Ishikawa (cell line): ENCODE measurements around the gene RRBP1.

Experiments
- CEBPB ChIP-seq: IDR thresholded peaks from 2 replicates; pipeline ENCODE4 v1.6.1; 2012
- CREB1 ChIP-seq: IDR thresholded peaks from 2 replicates; pipeline ENCODE4 v1.6.1; 2012; ENCODE audit warnings: low read depth
- EGR1 ChIP-seq: IDR thresholded peaks from 2 replicates; pipeline ENCODE4 v1.6.1; 2012
- EP300 ChIP-seq: IDR thresholded peaks from 2 replicates; pipeline ENCODE4 v1.6.1; 2012; ENCODE audit warnings: borderline replicate concordance
- FOXM1 ChIP-seq: IDR thresholded peaks from 2 replicates; pipeline ENCODE4 v1.6.1; 2012; ENCODE audit warnings: low read depth, borderline replicate concordance
- NFIC ChIP-seq: IDR thresholded peaks from 2 replicates; pipeline ENCODE4 v1.6.1; 2012
- RAD21 ChIP-seq: IDR thresholded peaks from 2 replicates; pipeline ENCODE4 v1.6.1; 2012; ENCODE audit warnings: low read depth
- TAF1 ChIP-seq: IDR thresholded peaks from 2 replicates; pipeline ENCODE4 v1.6.1; 2012; ENCODE audit warnings: low read depth, mild to moderate bottlenecking
- TCF12 ChIP-seq: IDR thresholded peaks from 2 replicates; pipeline ENCODE4 v1.6.1; 2012; ENCODE audit warnings: low read depth
- TEAD4 ChIP-seq: IDR thresholded peaks from 2 replicates; pipeline ENCODE4 v1.6.1; 2012
- YY1 ChIP-seq: IDR thresholded peaks from 2 replicates; pipeline ENCODE4 v1.6.1; 2012; ENCODE audit warnings: low read depth
- ZBTB7A ChIP-seq: IDR thresholded peaks from 2 replicates; pipeline ENCODE4 v1.6.1; 2012; ENCODE audit warnings: low read depth
- TF ChIP-seq, protein P1 (sequence below): IDR thresholded peaks from 2 replicates; pipeline ENCODE4 v1.6.1; 2012
- TF ChIP-seq, protein P2 (sequence below): IDR thresholded peaks from 2 replicates; pipeline ENCODE4 v1.6.1; 2012
- TF ChIP-seq, protein P3 (sequence below): IDR thresholded peaks from 2 replicates; pipeline ENCODE4 v1.6.1; 2012; ENCODE audit warnings: low read depth, mild to moderate bottlenecking

Gene RRBP1

DNA sequence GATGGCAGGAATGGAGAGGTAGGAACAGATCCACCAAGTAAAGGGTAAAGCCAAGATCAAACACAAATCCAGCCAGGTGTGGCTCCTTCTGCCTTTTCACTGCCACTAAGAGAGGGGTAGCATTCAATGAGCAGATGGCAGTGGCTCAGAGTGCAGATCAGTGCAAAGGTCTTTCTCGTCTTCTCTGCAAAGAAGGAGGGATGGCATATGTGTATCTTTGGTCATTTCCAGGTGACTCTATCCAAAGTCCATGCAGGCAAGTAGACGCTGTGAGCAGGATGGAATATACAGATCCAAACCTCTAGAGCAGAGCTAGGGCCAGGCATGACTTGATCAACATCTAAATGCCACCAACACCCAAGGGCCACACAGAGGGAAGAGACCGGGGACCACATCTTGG, 24.6 kb upstream of the RRBP1 start:
- no peak for TF ChIP-seq ZBTB7A
- TF ChIP-seq, protein P1, sequence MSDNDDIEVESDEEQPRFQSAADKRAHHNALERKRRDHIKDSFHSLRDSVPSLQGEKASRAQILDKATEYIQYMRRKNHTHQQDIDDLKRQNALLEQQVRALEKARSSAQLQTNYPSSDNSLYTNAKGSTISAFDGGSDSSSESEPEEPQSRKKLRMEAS: no peak

DNA sequence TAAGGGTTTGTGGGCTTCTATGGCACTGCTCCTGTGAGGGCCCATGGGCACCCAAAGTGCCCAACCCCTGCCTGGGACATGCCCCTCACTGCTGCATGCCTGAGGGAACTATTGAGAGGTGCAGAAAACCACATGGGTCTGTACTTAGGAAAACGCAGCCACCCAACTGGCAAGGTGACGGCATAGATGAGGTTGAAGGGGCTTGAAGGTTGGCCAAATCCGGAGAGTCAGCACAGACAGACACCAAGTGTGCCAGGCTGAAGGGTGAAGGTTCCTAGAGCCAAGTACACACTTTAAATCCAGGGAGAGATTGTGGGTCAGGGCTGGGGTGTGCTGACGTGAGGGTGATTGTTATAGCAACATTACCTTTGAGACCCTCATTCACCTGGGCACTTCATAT, 23.9 kb upstream of the RRBP1 start:
- TF ChIP-seq, protein P2, sequence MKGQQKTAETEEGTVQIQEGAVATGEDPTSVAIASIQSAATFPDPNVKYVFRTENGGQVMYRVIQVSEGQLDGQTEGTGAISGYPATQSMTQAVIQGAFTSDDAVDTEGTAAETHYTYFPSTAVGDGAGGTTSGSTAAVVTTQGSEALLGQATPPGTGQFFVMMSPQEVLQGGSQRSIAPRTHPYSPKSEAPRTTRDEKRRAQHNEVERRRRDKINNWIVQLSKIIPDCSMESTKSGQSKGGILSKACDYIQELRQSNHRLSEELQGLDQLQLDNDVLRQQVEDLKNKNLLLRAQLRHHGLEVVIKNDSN: no peak
- TF ChIP-seq, protein P1: no peak
- no peak for TF ChIP-seq EGR1
- TF ChIP-seq NFIC: no peak
- no peak for TF ChIP-seq TAF1
- no peak for TF ChIP-seq RAD21
- TF ChIP-seq CEBPB: no peak
- no peak for TF ChIP-seq FOXM1
- TF ChIP-seq, protein P3, sequence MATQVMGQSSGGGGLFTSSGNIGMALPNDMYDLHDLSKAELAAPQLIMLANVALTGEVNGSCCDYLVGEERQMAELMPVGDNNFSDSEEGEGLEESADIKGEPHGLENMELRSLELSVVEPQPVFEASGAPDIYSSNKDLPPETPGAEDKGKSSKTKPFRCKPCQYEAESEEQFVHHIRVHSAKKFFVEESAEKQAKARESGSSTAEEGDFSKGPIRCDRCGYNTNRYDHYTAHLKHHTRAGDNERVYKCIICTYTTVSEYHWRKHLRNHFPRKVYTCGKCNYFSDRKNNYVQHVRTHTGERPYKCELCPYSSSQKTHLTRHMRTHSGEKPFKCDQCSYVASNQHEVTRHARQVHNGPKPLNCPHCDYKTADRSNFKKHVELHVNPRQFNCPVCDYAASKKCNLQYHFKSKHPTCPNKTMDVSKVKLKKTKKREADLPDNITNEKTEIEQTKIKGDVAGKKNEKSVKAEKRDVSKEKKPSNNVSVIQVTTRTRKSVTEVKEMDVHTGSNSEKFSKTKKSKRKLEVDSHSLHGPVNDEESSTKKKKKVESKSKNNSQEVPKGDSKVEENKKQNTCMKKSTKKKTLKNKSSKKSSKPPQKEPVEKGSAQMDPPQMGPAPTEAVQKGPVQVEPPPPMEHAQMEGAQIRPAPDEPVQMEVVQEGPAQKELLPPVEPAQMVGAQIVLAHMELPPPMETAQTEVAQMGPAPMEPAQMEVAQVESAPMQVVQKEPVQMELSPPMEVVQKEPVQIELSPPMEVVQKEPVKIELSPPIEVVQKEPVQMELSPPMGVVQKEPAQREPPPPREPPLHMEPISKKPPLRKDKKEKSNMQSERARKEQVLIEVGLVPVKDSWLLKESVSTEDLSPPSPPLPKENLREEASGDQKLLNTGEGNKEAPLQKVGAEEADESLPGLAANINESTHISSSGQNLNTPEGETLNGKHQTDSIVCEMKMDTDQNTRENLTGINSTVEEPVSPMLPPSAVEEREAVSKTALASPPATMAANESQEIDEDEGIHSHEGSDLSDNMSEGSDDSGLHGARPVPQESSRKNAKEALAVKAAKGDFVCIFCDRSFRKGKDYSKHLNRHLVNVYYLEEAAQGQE: no peak
- no peak for TF ChIP-seq ZBTB7A
- no peak for TF ChIP-seq TEAD4
- no peak for TF ChIP-seq TCF12
- TF ChIP-seq CREB1: no peak
- no peak for TF ChIP-seq YY1
- TF ChIP-seq EP300: no peak

DNA sequence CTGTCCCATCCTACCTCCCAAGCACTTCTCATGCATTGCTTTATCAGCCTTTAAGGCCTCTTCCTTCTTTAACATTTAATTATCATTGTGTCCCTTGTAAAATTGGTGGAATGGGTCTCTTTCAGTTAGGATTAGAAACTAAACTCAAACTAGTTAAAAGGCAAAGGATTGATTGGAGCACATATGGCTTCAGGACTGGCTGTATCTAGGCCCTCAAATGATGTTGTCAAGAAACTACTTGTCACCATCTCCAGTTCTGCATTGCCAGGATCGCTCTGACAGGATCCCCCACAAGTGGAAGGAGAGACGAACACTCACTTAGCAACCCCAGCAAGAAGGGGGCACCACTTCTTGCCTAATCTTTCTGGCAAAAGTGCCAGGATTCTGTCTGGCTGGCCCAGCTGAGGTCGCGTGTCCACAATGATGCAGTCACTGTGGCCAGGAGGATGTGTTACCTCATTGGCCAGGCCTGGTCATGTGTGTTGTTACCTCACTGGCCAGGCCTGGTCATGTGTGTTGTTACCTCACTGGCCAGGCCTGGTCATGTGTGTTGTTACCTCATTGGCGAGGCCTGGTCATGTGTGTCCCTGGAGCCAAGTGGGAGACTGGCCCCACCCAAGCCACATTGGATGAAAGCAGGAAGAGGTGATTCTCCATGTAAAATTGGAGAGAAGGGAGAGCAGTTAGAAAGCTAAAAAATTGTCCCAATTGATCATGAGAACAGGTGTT, 22.7 kb upstream of the RRBP1 start:
- TF ChIP-seq, protein P2: peak; percentile 44; the same call in 1 of the 2 replicates
- TF ChIP-seq FOXM1 (no peak), NFIC (no peak), CEBPB (no peak), EGR1 (no peak)

DNA sequence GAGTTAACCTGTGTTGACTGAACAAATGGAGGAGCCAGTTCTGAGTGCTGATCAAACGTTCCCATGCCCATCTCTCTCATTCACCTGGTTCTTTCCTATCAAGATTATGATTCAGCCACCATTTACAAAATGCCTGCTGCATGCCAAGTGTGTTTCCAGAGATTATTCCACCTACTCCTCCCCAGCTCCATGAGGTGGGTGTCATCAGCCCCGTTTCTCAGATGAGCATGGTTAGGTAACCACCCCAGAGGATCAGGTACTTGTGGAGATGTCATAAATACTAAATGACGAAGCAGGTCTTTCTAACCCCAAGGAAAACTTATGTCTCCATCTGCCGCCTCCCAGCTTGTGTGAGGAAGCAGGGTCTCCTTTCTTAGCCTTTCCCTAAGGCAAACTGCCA, 19.8 kb upstream of the RRBP1 start:
- TF ChIP-seq, protein P2: no peak
- TF ChIP-seq TEAD4 (no peak), NFIC (no peak), TCF12 (no peak)

DNA sequence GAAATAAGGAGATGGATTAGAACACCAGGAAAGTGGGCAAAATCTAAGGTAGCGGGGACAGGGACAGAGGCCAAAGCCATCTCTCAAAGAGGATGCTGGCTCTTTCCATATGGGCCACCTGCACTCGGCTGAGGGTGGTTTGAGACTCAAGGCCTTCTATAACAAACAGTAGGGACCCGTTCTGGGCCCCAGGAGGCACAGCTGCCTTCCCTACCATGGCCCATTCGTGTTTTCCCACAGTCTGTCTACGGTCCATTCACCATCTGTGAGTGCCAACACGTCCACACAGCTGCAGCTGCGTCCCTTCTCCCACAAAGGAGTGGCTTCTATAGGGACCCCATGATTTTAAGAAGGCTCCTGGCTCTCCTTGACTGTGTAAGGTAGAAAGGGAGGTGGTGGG, 18.6 kb upstream of the RRBP1 start:
- no peak for TF ChIP-seq TCF12
- TF ChIP-seq EGR1: no peak
- TF ChIP-seq NFIC: no peak
- TF ChIP-seq YY1: no peak
- TF ChIP-seq, protein P3: no peak
- TF ChIP-seq, protein P2: no peak
- TF ChIP-seq, protein P1: no peak
- TF ChIP-seq TEAD4: no peak
- TF ChIP-seq RAD21: no peak
- TF ChIP-seq EP300: no peak
- no peak for TF ChIP-seq CEBPB
- TF ChIP-seq TAF1: no peak

DNA sequence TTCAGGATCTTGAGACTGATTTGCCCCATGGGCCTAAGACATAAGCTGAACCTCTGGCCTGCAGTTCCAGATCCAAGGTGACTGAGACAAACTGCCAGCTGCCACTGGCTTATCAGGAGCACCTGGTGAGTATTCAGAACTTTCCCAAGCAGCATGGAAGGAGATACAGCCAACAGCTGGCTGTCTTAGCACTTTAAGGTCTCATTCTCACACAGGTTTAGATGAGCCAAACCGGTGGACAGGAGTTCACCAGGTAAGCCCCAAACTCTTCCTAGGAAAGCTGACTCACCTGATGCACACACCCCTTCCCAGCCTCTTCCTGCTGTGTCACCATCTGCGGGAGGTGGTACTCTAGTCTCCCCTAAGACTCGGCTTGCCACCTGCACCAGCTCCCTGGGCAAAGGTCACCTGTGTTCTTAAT, 17.9 kb upstream of the RRBP1 start, which contains the start of gene BANF2:
Gene BANF2 (plus strand): TSS at position 36 of the 421 bp plus-strand sequence. CDS start 25,060 bp downstream, outside the sequence.
- no peak for TF ChIP-seq CEBPB
- TF ChIP-seq TCF12: no peak
- TF ChIP-seq TEAD4: no peak
- no peak for TF ChIP-seq EP300
- no peak for TF ChIP-seq ZBTB7A
